ENCODE data around the gene SLC7A8. TPM values are rescaled to one million over a fixed set of nuclear protein-coding genes. Genes with fewer than 3 reads are reported as not detected.

The SLC7A8 gene
- total and polyA plus RNA-seq, 2 experiments from 2014 or later: 117 to 124 TPM

GRCh38 chr14:23145794-23146350 lies 37.6 kb downstream of the SLC7A8 start:
- Histone ChIP-seq H3F3A (replicated peaks; ENCODE audit: low read depth) (0 out of 2 replicates have a peak, but pooled peaks cover 3% of the 10 kb centered on the region), H3K9me2 (ENCODE audit: insufficient read depth) (peaks cover 6% of the 10 kb centered on the region; the same call in 1 of the 2 replicates), H4K20me1 (replicated peaks; ENCODE audit: insufficient read depth) (peaks cover 5% of the 10 kb centered on the region; the same call in 1 of the 2 replicates), H3K27me3 (ENCODE audit: insufficient read depth) (no peaks in the 10 kb centered on the region), H3K4me3 (no peak overlapping the region), H3K4me1 (ENCODE audit: insufficient read depth) (no peaks in the 10 kb centered on the region), H3K4me2 (no peak overlapping the region), H3K79me2 (replicated peaks; ENCODE audit: insufficient read depth) (no peaks in the 10 kb centered on the region), H3K36me3 (ENCODE audit: insufficient read depth) (peaks cover 29% of the 10 kb centered on the region), H3K27ac (ENCODE audit: low read depth) (no peak overlapping the region), H2AFZ (no peak overlapping the region)
- DNase-seq (ENCODE audit: low spot score) (no peak), ATAC-seq (no peak)
- no peak for TF ChIP-seq EZH2phosphoT487 (IDR thresholded peaks at IDR 0.05; ENCODE audit: unreplicated experiment)
- TF ChIP-seq ZNF331 (CRISPR knock-in tag; IDR thresholded peaks at IDR 0.05; ENCODE audit: low read depth): no peak
- no peak for TF ChIP-seq STAT1 (IDR thresholded peaks at IDR 0.05; ENCODE audit: unreplicated experiment)
- TF ChIP-seq ZNF114 (CRISPR knock-in tag; IDR thresholded peaks at IDR 0.05): no peak
- no peak for TF ChIP-seq EZH2 (IDR thresholded peaks at IDR 0.05; ENCODE audit: low read depth, unreplicated experiment)
- no peak for TF ChIP-seq ETS1 (IDR thresholded peaks at IDR 0.05)
- TF ChIP-seq CREB1 (CRISPR knock-in tag; IDR thresholded peaks at IDR 0.05; ENCODE audit: low read depth): no peak
- no peak for TF ChIP-seq REST (IDR thresholded peaks at IDR 0.05; ENCODE audit: unreplicated experiment)
- TF ChIP-seq, protein P1, sequence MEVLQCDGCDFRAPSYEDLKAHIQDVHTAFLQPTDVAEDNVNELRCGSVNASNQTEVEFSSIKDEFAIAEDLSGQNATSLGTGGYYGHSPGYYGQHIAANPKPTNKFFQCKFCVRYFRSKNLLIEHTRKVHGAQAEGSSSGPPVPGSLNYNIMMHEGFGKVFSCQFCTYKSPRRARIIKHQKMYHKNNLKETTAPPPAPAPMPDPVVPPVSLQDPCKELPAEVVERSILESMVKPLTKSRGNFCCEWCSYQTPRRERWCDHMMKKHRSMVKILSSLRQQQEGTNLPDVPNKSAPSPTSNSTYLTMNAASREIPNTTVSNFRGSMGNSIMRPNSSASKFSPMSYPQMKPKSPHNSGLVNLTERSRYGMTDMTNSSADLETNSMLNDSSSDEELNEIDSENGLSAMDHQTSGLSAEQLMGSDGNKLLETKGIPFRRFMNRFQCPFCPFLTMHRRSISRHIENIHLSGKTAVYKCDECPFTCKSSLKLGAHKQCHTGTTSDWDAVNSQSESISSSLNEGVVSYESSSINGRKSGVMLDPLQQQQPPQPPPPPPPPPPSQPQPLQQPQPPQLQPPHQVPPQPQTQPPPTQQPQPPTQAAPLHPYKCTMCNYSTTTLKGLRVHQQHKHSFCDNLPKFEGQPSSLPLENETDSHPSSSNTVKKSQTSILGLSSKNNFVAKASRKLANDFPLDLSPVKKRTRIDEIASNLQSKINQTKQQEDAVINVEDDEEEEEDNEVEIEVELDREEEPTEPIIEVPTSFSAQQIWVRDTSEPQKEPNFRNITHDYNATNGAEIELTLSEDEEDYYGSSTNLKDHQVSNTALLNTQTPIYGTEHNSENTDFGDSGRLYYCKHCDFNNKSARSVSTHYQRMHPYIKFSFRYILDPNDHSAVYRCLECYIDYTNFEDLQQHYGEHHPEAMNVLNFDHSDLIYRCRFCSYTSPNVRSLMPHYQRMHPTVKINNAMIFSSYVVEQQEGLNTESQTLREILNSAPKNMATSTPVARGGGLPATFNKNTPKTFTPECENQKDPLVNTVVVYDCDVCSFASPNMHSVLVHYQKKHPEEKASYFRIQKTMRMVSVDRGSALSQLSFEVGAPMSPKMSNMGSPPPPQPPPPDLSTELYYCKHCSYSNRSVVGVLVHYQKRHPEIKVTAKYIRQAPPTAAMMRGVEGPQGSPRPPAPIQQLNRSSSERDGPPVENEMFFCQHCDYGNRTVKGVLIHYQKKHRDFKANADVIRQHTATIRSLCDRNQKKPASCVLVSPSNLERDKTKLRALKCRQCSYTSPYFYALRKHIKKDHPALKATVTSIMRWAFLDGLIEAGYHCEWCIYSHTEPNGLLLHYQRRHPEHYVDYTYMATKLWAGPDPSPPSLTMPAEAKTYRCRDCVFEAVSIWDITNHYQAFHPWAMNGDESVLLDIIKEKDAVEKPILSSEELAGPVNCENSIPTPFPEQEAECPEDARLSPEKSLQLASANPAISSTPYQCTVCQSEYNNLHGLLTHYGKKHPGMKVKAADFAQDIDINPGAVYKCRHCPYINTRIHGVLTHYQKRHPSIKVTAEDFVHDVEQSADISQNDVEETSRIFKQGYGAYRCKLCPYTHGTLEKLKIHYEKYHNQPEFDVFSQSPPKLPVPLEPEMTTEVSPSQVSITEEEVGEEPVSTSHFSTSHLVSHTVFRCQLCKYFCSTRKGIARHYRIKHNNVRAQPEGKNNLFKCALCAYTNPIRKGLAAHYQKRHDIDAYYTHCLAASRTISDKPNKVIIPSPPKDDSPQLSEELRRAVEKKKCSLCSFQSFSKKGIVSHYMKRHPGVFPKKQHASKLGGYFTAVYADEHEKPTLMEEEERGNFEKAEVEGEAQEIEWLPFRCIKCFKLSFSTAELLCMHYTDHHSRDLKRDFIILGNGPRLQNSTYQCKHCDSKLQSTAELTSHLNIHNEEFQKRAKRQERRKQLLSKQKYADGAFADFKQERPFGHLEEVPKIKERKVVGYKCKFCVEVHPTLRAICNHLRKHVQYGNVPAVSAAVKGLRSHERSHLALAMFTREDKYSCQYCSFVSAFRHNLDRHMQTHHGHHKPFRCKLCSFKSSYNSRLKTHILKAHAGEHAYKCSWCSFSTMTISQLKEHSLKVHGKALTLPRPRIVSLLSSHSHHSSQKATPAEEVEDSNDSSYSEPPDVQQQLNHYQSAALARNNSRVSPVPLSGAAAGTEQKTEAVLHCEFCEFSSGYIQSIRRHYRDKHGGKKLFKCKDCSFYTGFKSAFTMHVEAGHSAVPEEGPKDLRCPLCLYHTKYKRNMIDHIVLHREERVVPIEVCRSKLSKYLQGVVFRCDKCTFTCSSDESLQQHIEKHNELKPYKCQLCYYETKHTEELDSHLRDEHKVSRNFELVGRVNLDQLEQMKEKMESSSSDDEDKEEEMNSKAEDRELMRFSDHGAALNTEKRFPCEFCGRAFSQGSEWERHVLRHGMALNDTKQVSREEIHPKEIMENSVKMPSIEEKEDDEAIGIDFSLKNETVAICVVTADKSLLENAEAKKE (CRISPR knock-in tag; IDR thresholded peaks at IDR 0.05): no peak
- TF ChIP-seq JUNB (IDR thresholded peaks at IDR 0.05; ENCODE audit: unreplicated experiment): no peak
- no peak for TF ChIP-seq NANOG (IDR thresholded peaks at IDR 0.05; ENCODE audit: borderline replicate concordance)
- TF ChIP-seq, protein P2, sequence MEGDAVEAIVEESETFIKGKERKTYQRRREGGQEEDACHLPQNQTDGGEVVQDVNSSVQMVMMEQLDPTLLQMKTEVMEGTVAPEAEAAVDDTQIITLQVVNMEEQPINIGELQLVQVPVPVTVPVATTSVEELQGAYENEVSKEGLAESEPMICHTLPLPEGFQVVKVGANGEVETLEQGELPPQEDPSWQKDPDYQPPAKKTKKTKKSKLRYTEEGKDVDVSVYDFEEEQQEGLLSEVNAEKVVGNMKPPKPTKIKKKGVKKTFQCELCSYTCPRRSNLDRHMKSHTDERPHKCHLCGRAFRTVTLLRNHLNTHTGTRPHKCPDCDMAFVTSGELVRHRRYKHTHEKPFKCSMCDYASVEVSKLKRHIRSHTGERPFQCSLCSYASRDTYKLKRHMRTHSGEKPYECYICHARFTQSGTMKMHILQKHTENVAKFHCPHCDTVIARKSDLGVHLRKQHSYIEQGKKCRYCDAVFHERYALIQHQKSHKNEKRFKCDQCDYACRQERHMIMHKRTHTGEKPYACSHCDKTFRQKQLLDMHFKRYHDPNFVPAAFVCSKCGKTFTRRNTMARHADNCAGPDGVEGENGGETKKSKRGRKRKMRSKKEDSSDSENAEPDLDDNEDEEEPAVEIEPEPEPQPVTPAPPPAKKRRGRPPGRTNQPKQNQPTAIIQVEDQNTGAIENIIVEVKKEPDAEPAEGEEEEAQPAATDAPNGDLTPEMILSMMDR (conservative IDR thresholded peaks at IDR 0.05; ENCODE audit: low read depth in 2 of 2): no peak
- H3K27ac Mint-ChIP-seq: peak overlapping the region; percentile 14; the same call in 1 of the 2 replicates
- H3K36me3 Mint-ChIP-seq (ENCODE audit: low read depth): peaks cover 61% of the 10 kb centered on the region
- H3K4me3 Mint-ChIP-seq: no peak overlapping the region
- H3K4me1 Mint-ChIP-seq: peaks cover 7% of the 10 kb centered on the region
- no peaks in the 10 kb centered on the region; the same call in 2 of the 3 replicates for H3K9me3 Mint-ChIP-seq
- peaks cover 2% of the 10 kb centered on the region for H3K27me3 Mint-ChIP-seq (ENCODE audit: insufficient read depth, low read depth, poor library complexity)
